Stimulated activated memory B cell treated with anti-CD40 and anti-IgM and Interleukin-4, amounts not matched to agents 10 μg/mL and 1 μg/mL and 100 μg/mL, for 72 hours (primary cell): Measurements from ENCODE around the gene PCGF5.
A peak's percentile ranks its signal among the peaks of the same experiment; 100 is the strongest.
"Not testable (repeated sequence)": the region's sequence is repeated elsewhere in the genome, so short reads cannot be mapped to it uniquely, and the experiment has no call there.

ENCODE experiments used
- ATAC-seq: fragments of 150-1000 bp; cut with Tn5 transposase; 2 replicates; pipeline ENCODE4 v1.10.0; 2021
- H3K27ac Mint-ChIP-seq: one replicate; pipeline ENCODE4 v1.8.0; 2022; ENCODE audit warnings: mild to moderate bottlenecking, mixed read lengths
- H3K27me3 Mint-ChIP-seq: one replicate; pipeline ENCODE4 v1.8.0; 2022; ENCODE audit warnings: mixed read lengths
- H3K36me3 Mint-ChIP-seq: one replicate; pipeline ENCODE4 v1.8.0; 2022; ENCODE audit warnings: mixed read lengths
- H3K4me1 Mint-ChIP-seq: one replicate; pipeline ENCODE4 v1.8.0; 2022; ENCODE audit warnings: mixed read lengths
- H3K4me3 Mint-ChIP-seq: one replicate; pipeline ENCODE4 v1.8.0; 2022; ENCODE audit warnings: mild to moderate bottlenecking, moderate library complexity, mixed read lengths
- H3K9me3 Mint-ChIP-seq: one replicate; pipeline ENCODE4 v1.8.0; 2022; ENCODE audit warnings: mixed read lengths

Gene PCGF5

DNA sequence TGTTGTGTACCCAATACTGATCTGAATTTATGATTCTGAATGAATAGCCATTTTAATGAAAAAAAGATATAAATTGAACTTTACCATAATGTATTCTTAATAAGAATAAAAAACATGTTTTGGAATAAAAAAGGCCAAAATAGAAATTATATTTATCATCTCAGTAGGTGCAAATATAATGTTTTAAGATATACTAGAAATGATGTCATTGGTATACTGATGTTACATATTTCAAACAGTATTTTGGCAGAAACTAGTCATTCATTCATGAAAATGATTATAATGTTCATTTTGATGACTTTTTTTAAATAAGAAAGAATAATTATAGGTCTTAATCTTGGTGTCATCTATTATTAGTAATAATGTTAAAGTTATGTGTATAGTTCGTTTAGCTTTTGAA lies 9.2 kb downstream of the PCGF5 start:
- peaks cover 29% of the 10 kb centered on the region for H3K4me1 Mint-ChIP-seq
- H3K36me3 Mint-ChIP-seq: peaks cover 27% of the 10 kb centered on the region

GRCh38 chr10:91238191-91238590 lies 17.7 kb downstream of the PCGF5 start:
- peaks cover 29% of the 10 kb centered on the region for H3K36me3 Mint-ChIP-seq
- no peaks in the 10 kb centered on the region for H3K9me3 Mint-ChIP-seq
- no peak overlapping the region for H3K27ac Mint-ChIP-seq
- ATAC-seq: no peak
- H3K27me3 Mint-ChIP-seq: no peaks in the 10 kb centered on the region
- peaks cover 21% of the 10 kb centered on the region for H3K4me1 Mint-ChIP-seq
- H3K4me3 Mint-ChIP-seq: no peak overlapping the region

More for the DNA sequence above, 9.2 kb downstream of the PCGF5 start:
- ATAC-seq: no peak
- Mint-ChIP-seq H3K27me3 (no peaks in the 10 kb centered on the region), H3K4me3 (no peak overlapping the region), H3K27ac (no peak overlapping the region), H3K9me3 (no peaks in the 10 kb centered on the region)

GRCh38 chr10:91239789-91240188 lies 19.3 kb downstream of the PCGF5 start:
- H3K27me3 Mint-ChIP-seq: no peaks in the 10 kb centered on the region
- H3K36me3 Mint-ChIP-seq: peaks cover 22% of the 10 kb centered on the region
- H3K27ac Mint-ChIP-seq: peak overlapping the region; percentile 26
- ATAC-seq: no peak
- H3K4me3 Mint-ChIP-seq: no peak overlapping the region
- no peaks in the 10 kb centered on the region for H3K9me3 Mint-ChIP-seq
- peaks cover 17% of the 10 kb centered on the region for H3K4me1 Mint-ChIP-seq

GRCh38 chr10:91242940-91243339 lies 22.5 kb downstream of the PCGF5 start:
- Mint-ChIP-seq H3K36me3 (peaks cover 10% of the 10 kb centered on the region), H3K27me3 (no peaks in the 10 kb centered on the region), H3K4me3 (no peak overlapping the region), H3K27ac (no peak overlapping the region), H3K9me3 (no peaks in the 10 kb centered on the region), H3K4me1 (peaks cover 17% of the 10 kb centered on the region)
- ATAC-seq: no peak

GRCh38 chr10:91247360-91248111 lies 27.1 kb downstream of the PCGF5 start:
- ATAC-seq: no peak
- H3K9me3 Mint-ChIP-seq: no peaks in the 10 kb centered on the region
- peaks cover 23% of the 10 kb centered on the region for H3K36me3 Mint-ChIP-seq
- no peaks in the 10 kb centered on the region for H3K27me3 Mint-ChIP-seq
- H3K4me1 Mint-ChIP-seq: peaks cover 18% of the 10 kb centered on the region
- H3K27ac Mint-ChIP-seq: no peak overlapping the region
- no peak overlapping the region for H3K4me3 Mint-ChIP-seq

GRCh38 chr10:91249700-91250099 lies 29.2 kb downstream of the PCGF5 start:
- H3K4me1 Mint-ChIP-seq: peaks cover 18% of the 10 kb centered on the region
- H3K36me3 Mint-ChIP-seq: peaks cover 39% of the 10 kb centered on the region
- no peaks in the 10 kb centered on the region for H3K27me3 Mint-ChIP-seq
- H3K27ac Mint-ChIP-seq: no peak overlapping the region
- H3K9me3 Mint-ChIP-seq: no peaks in the 10 kb centered on the region
- no peak overlapping the region for H3K4me3 Mint-ChIP-seq
- no peak for ATAC-seq

DNA sequence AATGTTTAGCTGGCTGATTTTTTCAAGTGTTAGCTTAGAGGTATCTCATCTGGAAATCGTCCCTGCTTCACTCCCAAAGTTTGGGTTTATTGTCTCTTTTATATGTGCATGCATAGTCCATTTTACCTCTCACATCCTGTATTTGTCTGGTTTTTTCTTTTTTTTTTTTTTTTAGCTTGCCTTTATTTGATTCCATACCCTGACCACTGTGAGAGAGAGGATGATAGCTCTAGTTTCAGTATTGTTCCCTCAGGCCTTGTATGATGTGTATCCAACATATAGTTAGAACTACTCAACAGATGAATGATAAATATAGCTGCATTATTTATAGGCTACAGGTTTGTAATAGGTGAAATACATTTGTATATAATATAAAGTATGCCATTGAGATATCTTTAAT lies 29.9 kb downstream of the PCGF5 start:
- H3K27me3 Mint-ChIP-seq: no peaks in the 10 kb centered on the region
- H3K36me3 Mint-ChIP-seq: peaks cover 45% of the 10 kb centered on the region
- no peaks in the 10 kb centered on the region for H3K9me3 Mint-ChIP-seq
- peak overlapping the region; percentile 11 for H3K27ac Mint-ChIP-seq
- no peak for ATAC-seq
- peaks cover 18% of the 10 kb centered on the region for H3K4me1 Mint-ChIP-seq
- no peak overlapping the region for H3K4me3 Mint-ChIP-seq

GRCh38 chr10:91251430-91252056 lies 31.1 kb downstream of the PCGF5 start:
- no peak overlapping the region for H3K4me3 Mint-ChIP-seq
- ATAC-seq: no peak
- H3K36me3 Mint-ChIP-seq: peaks cover 52% of the 10 kb centered on the region

GRCh38 chr10:91253300-91253699 lies 32.8 kb downstream of the PCGF5 start:
- no peak overlapping the region for H3K4me3 Mint-ChIP-seq
- H3K4me1 Mint-ChIP-seq: peaks cover 18% of the 10 kb centered on the region
- H3K9me3 Mint-ChIP-seq: no peaks in the 10 kb centered on the region
- ATAC-seq: no peak
- H3K36me3 Mint-ChIP-seq: peaks cover 69% of the 10 kb centered on the region
- no peaks in the 10 kb centered on the region for H3K27me3 Mint-ChIP-seq
- H3K27ac Mint-ChIP-seq: no peak overlapping the region

More at GRCh38 chr10:91251430-91252056, 31.1 kb downstream of the PCGF5 start:
- peaks cover 18% of the 10 kb centered on the region for H3K4me1 Mint-ChIP-seq
- H3K9me3 Mint-ChIP-seq: no peaks in the 10 kb centered on the region
- peak overlapping the region; percentile 42 for H3K27ac Mint-ChIP-seq
- H3K27me3 Mint-ChIP-seq: no peaks in the 10 kb centered on the region

DNA sequence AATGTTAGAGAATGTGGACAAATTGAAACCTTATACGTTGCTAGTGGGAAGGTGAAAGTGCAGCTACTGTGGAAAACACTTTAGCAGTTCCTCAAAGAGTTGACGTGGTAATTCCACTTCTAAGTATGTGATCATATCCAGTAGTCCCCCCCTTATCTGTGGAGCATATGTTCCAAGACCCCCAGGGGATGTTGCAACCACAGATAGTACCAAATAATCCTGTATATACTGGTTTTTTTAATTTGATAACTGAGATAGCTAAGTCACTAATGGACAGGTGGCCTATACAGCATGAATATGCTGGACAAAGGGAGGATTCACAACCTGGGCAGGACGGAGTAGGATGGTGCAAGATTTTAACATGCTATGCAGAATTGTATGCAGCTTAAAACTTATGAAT lies 36.8 kb downstream of the PCGF5 start:
- no peak for ATAC-seq
- H3K9me3 Mint-ChIP-seq: no peaks in the 10 kb centered on the region
- no peaks in the 10 kb centered on the region for H3K27me3 Mint-ChIP-seq
- H3K36me3 Mint-ChIP-seq: peaks cover 80% of the 10 kb centered on the region
- H3K27ac Mint-ChIP-seq: no peak overlapping the region
- H3K4me1 Mint-ChIP-seq: peaks cover 8% of the 10 kb centered on the region
- H3K4me3 Mint-ChIP-seq: no peak overlapping the region

- H3K36me3 Mint-ChIP-seq: peaks cover 66% of the 10 kb centered on the region
- not testable (repeated sequence) for H3K27me3 Mint-ChIP-seq, ATAC-seq, H3K27ac Mint-ChIP-seq, H3K4me3 Mint-ChIP-seq, H3K9me3 Mint-ChIP-seq, H3K4me1 Mint-ChIP-seq
These were observed 40.0 kb downstream of the PCGF5 start for GRCh38 chr10:91260417-91260816.

- Mint-ChIP-seq H3K4me3 (no peak overlapping the region), H3K27ac (no peak overlapping the region), H3K36me3 (peaks cover 43% of the 10 kb centered on the region), H3K9me3 (no peaks in the 10 kb centered on the region), H3K4me1 (no peaks in the 10 kb centered on the region), H3K27me3 (no peaks in the 10 kb centered on the region)
- no peak for ATAC-seq
These were observed 51.4 kb downstream of the PCGF5 start for GRCh38 chr10:91271886-91272285.

DNA sequence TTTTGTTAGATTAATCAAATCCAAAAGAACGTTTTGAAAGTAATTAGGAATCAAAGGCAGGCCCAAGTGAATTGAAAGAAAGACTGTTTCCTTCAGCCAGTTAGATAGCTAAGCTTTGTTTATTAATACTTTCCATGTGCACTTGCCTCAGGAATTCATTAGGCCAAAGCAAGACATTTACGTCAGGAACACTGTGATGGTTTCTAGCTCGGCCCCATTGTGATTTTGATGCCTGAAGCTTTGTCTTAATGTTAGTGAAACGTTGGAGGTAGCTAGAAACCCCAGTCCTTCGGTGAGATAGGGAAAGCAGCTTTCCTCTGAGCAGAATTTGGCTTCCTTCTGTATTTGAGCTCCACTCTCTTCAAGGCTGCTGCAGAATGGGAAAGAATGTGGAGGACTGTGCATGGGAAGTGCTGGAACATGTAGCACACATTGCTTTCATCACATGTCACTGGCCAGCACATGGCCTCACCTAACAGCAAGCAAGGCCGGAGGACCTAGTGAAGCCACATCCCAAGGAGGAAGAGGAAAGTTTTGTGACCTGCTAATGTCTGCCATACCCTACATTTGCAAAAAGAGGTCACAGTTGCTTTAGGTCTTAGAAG lies 64.1 kb downstream of the PCGF5 start:
- Mint-ChIP-seq H3K4me3 (no peak overlapping the region), H3K27me3 (no peaks in the 10 kb centered on the region), H3K36me3 (no peaks in the 10 kb centered on the region), H3K27ac (no peak overlapping the region), H3K4me1 (no peaks in the 10 kb centered on the region), H3K9me3 (no peaks in the 10 kb centered on the region)
- no peak for ATAC-seq

GRCh38 chr10:91286572-91286971 lies 66.1 kb downstream of the PCGF5 start:
- Mint-ChIP-seq H3K27ac (no peak overlapping the region), H3K36me3 (no peaks in the 10 kb centered on the region), H3K27me3 (peaks cover 9% of the 10 kb centered on the region), H3K4me1 (no peaks in the 10 kb centered on the region), H3K9me3 (no peaks in the 10 kb centered on the region), H3K4me3 (no peak overlapping the region)
- ATAC-seq: no peak

GRCh38 chr10:91287276-91287675 lies 66.8 kb downstream of the PCGF5 start:
- ATAC-seq: no peak
- peaks cover 12% of the 10 kb centered on the region for H3K27me3 Mint-ChIP-seq

DNA sequence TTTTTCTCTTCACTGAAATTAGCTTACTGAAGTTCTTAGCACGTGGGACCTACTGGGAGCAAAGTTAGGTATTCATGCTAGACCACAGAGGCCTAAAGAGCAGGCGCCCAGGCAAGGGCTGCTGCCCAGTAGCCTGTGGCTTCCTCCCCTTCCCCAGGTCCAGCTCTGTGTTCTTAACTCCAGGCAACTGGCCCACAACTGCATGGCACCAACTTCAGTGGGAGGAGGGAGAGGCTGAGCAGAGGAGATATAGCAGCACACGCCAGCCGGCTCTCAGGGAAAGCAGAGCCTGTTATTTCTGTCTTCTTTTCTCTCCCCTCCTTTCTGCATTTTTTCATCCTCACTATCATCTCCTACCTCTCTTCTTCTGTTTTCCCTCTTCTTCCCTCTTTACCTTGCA lies 67.4 kb downstream of the PCGF5 start:
- peaks cover 12% of the 10 kb centered on the region for H3K27me3 Mint-ChIP-seq
- H3K36me3 Mint-ChIP-seq: no peaks in the 10 kb centered on the region
- no peaks in the 10 kb centered on the region for H3K4me1 Mint-ChIP-seq
- H3K4me3 Mint-ChIP-seq: no peak overlapping the region
- H3K27ac Mint-ChIP-seq: no peak overlapping the region
- no peaks in the 10 kb centered on the region for H3K9me3 Mint-ChIP-seq
- ATAC-seq: no peak

More at GRCh38 chr10:91287276-91287675, 66.8 kb downstream of the PCGF5 start:
- Mint-ChIP-seq H3K4me3 (no peak overlapping the region), H3K4me1 (no peaks in the 10 kb centered on the region), H3K27ac (no peak overlapping the region), H3K9me3 (no peaks in the 10 kb centered on the region), H3K36me3 (no peaks in the 10 kb centered on the region)
